GM18502 (cell line): Measurements from ENCODE around the gene GFY.

Experiments
- ATAC-seq: cut with Tn5 transposase; IDR thresholded peaks from one replicate; pipeline ENCODE4 v1.9.1; 2021; ENCODE audit warnings: mild to moderate bottlenecking; ENCODE audit not compliant: unreplicated experiment, poor library complexity

Gene GFY

DNA sequence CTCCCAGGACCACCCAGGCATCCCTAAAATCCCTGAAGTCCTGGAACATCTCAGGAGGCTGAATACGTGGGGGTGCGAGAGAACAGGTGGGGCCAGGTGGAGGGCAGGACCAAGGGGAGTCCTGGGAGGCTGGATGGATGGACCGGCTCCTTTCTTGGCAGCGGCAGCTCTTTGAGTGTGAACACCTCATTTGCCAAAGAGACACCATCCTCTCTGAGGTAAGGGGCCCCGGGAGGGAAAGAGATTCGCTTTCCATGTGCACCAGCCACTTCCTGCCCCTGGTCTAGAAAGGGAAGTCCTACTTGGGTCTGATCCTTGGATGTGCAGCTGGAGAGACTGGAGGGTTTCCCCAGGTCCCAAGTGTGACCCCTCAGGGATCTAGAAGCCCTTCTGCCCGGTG, 18.1 kb upstream of the GFY start:
- no peak for ATAC-seq

DNA sequence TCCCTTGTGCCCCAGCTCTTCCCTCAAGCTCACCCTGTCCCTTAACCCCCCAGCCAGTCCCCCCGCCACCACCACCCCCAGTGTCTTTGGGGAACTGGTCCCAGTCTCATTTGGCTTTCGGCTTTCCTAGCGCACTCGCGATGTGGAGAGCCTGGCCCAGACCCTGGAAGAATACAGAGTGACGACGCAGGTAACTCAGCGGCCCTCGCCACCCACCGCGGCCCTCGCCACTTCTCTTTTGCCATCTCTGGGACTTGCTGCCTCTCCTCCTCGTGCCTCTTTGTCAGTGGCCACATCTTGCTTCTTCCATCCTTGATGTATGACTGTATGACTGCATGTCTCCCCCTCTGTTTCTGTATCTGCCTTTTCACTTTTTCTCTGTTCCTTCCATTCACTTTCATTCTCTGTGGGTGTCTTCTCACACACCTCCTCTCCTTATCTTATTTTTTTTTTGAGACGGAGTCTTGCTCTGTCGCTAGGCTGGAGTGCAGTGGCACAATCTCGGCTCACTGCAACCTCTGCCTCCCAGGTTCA, 17.6 kb upstream of the GFY start:
- ATAC-seq, result no peak

DNA sequence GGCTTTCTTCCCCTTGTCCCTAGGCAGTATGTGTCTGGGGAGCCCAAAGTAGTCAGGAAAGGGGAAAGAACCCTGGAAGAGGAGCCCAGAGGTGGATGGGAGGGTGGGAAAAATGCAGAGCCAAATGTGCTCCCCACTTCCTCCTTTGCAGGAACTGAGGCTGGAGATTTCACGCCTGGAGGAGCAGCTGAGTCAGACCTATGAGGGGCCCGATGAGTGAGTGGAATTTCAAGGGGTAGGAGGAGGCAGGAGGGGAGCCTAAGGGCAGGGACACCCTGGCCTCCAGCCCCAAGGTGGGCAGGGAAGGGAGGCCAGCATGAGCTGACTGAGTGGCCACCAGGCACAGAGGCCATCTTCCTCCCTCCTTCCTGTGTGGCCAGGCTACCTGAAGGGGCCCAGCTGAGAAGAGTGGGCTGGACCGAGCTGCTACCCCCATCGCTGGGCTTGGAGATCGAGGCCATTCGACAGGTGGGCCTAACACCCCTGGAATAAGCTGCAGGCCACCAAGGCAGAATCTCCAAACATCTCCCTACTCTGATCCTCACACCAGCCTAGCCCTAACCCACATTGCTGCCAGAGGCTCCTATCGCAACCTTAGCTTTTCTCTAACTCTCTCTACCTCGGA, 16.3 kb upstream of the GFY start:
- ATAC-seq, result no peak

DNA sequence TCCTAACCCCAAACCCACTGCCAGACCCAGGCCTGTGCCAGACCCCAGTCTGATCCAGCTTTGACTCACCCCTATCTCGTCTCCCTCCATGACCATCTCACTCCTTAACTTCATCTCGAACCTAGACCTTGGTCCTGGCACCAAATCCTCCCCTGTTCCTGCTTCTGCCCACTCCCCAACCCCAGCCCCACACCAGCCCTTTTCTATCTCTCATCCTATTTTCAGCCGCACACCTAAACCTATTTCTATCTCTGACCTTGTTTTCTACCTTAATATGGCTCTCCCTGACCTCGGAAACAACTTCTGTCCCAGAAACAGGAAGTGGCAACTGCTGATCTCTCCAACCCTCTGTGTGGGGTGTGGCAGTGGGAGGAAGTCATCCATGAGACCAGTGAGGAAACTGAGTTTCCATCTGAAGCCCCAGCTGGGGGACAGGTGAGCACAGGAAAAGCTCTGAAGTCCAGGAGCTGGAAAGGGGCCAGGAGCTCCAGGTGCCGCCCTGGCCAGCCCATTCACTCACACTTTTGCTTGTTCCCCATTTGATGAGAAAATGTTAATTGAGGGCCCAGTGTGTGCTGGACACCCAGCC, 15.7 kb upstream of the GFY start:
- no peak for ATAC-seq

DNA sequence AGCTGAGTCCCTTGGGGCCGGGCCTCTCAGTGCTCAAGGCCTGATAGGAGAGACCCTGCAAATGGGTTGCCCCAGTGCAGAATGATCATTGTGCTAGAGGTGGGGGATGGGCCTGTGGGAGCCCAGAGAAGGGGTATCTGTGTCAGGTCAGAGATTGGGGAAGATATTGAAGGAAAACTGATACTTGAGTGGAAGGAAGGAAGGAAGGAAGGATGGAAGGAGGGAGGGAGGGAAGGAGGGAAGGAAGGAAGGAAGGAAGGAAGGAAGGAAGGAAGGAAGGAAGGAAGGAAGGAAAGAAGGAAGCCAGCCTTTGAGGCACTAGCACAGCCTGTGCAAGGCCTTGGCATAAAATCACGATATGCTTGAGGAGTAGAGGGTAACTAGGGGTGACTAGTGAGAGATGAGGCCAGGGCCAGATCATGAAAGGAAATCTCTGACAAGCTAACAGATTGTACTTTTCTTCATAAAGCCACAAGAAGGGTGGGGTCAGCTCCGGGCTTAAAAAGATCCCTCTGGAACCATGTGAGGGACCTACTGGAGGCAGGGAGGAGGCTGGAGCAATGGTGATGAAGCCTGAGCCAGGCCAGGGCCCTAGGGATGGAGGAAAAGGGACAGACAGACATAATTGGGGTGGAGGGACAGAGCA, 13.4 kb upstream of the GFY start:
- ATAC-seq, result no peak

DNA sequence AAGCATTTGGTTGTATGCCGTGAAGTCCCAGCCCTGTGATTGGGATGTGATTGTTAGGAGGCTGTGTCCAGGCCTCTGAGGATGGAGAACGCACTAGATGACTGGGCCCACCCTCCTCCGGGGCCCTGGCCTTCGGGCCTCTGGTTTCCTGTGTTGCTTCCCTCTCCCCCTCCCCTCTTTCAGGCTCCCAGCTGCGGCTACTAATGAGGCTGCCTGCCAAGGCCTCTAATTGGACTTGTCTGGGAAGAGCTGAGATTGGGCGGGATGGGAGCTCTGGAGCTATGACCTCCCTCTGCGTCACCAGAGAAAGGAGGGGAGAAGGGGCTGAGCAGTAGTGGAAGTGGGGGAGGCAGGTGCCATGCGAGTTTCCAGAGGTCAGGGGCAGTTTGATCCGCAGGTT, 11.8 kb upstream of the GFY start:
- no peak for ATAC-seq

DNA sequence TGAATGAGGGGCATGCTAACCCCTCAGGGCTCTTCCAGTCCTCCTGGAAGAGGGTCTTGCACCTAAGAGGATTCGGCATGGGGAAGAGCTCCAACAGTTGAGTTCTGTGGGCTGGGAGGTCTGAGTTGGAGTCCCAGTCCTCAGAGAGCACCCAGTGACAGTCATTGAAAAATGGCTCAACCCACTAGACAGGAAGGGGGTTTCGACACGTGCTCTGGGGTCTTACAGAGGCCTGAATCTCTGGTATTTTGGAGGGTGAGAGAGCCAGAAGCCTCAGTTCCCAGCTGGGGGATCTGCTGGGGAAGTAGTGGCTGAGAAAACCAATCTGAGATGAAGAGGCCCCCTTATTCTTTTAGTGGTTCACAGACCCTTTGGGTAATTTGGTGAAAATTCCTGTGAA, 10.9 kb upstream of the GFY start:
- ATAC-seq, result no peak

DNA sequence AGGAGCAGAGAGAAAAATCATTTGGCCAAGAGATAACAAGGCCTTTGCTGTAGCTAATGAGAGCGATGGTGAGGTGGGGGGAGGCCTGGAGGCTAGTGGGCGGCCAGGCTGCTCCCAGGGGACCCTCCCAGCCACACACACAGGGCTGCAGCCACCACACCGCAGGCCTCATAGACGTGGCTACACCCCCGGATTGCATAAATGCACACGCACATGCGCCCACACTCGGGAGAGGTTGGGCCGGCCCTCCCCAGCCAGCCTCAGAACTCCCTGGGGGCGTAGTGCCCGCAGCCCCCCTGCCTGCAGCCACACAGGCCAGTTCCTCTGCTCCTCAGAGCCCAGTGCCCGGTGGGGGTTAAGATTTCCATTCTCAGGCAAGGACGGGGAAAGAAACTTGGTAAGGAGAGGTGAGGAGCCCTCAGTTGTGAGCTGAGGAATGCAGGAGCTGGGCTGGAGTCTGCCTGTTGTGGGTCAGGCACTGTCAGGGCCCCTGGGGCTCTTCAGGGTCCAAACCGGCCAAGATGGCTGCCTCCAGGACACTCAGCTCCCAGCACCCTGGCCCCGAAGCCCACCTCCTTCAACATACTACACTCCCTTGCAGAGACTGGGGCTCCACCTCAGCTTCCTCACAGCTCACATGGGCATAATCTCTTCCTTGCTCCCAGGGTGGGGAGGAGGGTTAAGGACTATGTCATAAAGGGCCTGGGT, 9.9 kb upstream of the GFY start:
- ATAC-seq, result no peak

DNA sequence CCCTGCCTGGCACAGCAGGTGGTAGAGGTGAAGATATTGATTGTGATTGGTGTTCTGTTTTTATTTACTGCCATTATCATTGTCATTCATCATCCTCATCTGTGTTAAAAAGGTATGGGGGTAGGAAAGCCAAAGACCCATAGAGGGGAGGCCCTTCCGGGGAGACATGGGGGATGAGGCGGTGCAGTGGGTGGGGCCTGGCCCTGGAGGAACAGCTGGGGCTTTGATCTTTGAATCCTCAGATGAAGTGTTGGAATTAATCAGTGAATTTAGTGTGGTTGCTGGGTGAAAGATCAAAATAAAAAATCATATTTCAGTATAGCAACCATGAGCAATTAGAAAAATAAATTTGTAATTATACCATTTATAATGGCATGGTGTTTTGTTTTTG, 9.4 kb upstream of the GFY start:
- ATAC-seq, result no peak

DNA sequence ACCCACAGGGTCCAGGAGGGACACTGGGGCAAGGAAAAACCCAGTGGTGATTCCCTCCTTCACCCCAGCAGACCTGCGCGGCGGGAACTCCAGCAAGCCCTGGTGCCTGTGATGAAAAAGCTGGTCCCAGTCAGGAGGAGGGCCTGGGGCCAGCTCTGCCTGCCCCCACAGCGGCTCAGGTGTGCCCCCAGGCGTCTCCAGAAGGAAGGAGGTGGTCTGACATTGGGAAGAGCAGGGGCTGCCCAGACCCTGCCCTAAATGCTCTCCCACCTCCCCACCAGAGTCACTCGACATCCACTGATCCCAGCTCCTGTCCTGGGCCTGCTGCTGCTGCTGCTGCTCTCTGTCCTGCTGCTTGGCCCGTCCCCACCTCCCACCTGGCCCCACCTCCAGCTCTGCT, 8.1 kb upstream of the GFY start:
- no peak for ATAC-seq

DNA sequence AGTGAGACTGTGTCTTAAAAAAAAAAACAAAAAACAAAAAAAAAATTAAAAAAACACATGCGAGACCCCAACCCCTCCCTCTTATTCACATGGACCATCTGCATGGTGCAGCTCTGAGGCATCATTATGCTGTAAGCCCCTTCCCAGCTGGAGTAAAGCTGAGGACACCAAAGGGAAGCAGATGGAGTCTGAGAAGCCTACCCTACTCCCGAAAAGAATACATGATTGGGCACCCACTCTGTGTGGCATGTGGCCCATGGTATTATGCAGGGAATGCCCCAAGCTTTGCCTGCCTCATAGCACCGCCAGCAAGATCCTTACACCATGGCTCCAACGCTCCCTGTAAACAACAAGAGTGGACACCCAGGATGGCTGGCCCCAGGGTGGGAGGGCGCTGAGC, 6.7 kb upstream of the GFY start:
- ATAC-seq, result no peak

DNA sequence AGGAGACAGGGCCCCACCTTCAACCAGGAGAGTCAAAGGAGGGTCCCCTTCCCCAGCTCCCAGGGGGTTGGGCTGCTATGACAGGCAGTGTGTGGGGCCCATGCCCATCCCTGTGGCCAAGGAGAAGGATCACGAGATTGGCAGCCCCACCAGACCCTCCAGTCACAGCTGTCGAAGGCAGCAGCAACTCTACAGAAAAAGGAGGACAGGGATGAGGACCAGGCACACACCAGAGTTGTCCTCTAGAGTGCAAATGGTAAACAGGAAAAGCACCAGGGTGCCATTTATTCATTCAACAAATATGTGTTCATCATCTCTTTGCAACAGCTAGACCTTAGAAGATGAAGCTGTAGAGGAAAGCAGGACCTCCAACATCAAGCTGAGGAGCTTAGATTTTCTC, 6.0 kb upstream of the GFY start:
- ATAC-seq, result no peak

DNA sequence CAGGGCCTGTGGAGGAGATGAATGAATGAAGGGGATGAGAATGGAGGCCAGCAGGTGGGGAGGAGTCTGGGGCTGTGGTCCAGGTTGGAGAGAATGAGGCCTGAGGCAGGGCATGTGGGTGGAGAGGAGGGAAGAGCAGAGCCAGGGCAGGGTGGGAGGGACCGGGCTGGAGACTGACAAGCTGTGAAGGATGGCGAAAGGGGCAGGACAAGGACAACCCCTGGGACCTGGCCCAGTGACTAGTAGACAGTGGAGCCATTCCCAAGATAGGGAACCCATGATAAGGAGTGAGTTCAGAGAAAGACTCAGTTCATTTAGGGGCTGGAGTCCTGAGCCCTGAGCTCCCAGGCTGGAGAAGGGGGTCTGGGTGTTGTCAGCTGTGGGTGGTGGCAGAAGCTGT, 5.0 kb upstream of the GFY start:
- no peak for ATAC-seq

DNA sequence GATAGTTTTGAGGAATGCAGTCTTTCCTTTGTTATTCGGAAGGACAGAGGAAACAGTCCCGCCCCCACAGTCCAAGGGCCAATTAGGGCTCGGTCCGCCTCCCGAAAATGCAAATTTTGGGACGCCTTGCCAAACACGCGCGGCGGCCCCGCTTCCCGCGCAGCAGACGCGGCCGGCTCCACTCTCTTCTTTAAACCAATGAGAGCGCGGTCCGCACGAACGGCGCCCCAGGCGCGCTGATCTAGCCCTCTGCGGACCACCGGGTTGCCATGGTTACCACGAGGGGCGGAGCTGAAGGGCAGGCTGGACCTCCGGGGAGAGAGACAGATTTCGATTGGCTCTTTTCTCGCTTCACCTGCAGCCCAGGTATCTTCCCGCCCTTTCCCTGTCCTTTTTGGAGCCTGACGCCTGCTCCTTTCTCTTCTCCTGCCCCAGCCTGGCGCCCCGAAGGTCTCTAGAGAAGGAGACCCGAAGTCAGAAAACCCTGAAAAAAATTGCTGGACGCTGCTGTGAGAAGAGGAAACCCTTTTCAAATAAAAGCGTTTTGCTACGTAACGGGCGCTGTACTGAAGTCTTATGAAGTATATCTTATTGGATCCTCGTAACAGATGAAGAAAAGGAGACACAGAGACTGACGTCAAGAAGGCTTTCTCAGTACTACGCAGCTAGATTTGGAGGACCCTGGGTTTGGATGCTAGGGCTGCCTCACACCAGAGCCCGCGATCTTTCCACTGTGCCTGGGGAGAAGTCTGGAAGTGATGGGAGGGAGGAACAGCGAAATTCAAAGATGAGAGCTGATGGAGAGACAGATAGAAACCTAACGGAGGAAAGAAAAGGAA, 3.9 kb upstream of the GFY start:
- no peak for ATAC-seq

DNA sequence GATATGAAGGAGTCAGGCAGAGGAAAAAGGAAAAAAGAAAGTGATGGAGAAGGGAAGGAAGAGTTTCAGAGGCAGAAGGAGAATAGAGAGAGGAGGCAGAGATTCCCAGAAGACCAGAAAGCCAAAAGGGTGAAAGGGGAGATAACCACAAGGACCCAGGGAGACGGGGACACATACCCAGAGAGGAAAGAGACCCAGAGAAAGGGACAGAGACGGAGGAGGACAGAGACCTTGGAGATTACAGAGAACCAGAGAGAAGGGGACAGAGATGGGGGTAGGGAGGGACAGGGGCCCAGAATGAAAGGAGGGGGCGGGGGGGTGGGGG, 3.3 kb upstream of the GFY start:
- no peak for ATAC-seq

DNA sequence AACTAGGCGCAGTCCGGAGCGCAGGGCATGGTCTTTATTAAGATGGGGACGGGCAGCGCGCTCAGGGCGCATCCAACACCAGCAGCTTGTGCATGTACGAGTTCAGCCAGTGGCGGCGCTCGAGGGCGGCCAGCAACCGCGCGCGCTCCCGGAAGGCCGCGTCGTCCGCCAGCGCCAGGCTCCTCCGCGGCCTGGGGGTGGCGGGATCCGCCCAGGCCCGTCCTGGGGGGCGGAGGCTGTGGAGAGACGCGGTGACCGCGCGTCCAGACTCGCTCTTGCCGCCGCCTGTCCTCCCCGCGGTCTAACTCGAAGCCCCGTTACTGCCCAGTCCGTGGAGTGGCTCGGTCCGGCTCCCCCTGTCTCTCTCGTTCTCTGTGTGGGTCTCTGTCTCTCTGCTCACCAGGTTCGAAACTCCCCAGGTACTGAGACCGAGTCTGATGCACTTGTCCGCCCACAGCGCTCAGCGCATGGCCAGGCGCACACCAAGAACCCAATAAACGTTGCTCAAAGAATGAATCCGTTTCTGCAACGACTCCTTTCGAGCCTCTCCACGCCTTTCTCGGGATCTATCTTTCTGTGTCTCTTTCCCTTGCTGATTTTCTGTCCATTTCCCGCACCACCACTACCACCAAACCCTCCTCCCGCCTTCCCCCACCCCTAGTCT, 2.6 kb upstream of the GFY start:
- no peak for ATAC-seq

DNA sequence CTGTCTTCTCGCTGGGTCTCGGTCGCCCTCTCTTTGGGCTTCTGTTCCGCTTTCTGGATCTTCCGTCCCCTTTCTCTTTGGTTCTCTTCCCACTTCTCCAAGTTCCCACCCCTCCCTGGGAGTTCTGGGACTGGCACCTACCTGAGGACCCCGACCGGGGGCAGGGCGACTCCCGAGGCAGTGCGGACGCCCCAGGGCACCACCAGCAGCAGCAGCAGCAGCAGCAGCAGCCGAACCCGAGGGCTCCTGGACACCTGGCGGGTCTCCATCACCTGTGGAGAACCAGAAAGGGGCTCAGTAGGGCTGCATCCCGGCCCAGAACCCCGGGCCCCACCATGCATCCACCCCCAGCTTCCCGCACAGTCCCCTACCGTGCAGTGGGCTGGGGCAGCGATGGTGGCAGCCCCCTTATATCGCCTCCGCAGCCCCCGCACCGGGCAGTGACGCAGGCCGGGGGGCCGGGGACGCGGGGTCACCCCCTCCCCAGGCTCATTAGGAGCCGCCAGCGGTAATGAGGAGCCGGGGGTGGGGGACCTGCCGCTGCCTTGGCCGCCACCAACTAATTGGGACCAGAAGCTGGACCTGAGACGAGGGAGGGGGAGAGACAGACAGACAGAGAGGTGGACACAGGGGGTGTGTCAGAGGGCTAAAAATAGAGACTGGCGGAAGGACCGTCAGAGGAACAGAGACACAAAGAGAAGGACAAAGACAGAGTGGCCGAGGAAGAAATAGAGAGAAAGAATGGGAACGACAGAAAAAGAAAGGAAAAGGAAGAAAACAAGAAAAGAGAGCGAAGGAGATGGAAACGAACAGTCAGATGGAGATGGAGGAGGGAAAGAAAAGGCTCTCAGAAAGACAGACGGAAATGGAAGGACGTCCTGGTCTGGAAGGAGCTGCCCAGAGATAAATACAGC, 1.9 kb upstream of the GFY start, which contains the start of gene PTH2:
Gene PTH2, minus strand, starts transcription at position 371 of the 914 bp plus-strand sequence. Its CDS starts 102 bp downstream, at position 269.
- no peak for ATAC-seq

DNA sequence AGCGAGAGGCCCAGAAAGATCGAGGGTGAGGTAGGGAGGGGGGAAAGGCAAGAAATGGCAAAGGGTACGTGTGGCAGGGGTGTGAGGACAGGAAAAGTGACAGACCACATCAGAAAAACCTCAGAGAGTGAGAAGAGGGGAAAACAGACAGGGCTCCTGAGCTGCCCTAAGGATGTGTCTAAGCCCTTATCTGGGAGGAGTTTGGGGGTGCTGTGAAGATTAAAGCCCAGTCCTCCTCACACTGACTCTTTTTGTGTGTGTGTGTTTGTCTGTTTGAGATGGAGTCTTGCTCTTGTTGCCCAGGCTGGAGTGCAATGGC, 1.2 kb upstream of the GFY start:
- no peak for ATAC-seq

DNA sequence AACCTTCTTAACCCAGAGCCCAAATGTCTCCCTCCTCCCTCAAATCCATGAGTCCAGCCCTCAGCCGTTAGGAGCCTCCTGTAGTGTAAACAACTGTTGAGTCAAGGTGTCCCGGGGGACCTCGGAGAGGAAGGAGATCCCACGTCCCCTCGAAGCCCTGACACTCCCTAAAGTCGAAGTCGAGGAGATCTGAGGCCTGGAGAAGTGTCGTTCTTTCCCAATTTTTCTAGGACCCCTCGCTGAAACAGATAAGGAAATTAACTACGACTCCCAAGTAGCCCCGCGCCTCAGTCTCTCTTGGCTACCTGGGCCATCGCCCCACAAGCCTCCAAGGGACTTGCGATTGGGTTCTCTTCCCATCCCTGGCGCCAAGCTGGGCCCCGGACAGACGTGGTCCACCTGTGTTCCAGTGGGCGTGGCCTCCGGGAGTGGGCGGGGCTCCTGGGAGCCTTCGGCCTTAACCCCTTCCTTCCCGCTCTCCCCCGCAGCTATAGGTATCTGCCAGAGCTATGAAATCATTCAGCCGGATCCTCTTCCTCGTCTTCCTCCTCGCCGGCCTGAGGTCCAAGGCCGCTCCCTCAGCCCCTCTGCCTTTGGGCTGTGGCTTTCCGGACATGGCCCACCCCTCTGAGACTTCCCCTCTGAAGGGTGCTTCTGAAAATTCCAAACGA, 869 bp downstream of the GFY start:
- no peak for ATAC-seq
